BJ (cell line): Measurements from ENCODE around the gene COL4A1. TPM values are rescaled to one million over a fixed set of nuclear protein-coding genes. Genes with fewer than 3 reads are reported as not detected.

Experiments
- CTCF ChIA-PET: fragments of 350-600 bp; formaldehyde crosslinking; extraction: SDS; loops from one replicate; lab custom pipeline; 2021; ENCODE audit warnings: antibody characterized with exemption, inconsistent platforms; lab: Yijun Ruan, JAX
- POLR2A ChIA-PET: fragments of 300-600 bp; sonication (Branson Sonifier 250); formaldehyde crosslinking; extraction: SDS; loops from one replicate; lab custom pipeline; 2021; ENCODE audit warnings: antibody characterized with exemption; lab: Charles Lee
- DNase-seq: peaks from one replicate; pipeline ENCODE4 v3.0.0-alpha.2; 2011; ENCODE audit warnings: low read depth
- H3K27me3 ChIP-seq: 2 replicates; pipeline ENCODE4 v1.6.0; 2011; ENCODE audit warnings: low read length; ENCODE audit not compliant: control insufficient read depth, insufficient read depth
- H3K36me3 ChIP-seq: 2 replicates; pipeline ENCODE4 v1.5.1; 2011; ENCODE audit warnings: low read length; ENCODE audit not compliant: control insufficient read depth, insufficient read depth
- H3K4me3 ChIP-seq: 2 replicates; pipeline ENCODE4 v1.5.1; 2011; ENCODE audit warnings: low read depth, mild to moderate bottlenecking, control low read depth, low read length
- polyA plus RNA-seq: library from polyadenylated mRNA; depleted of rRNA; stranded (reverse); fragments of >200 nt; gene quantifications from 2 replicates; pipeline ENCODE4 v1.2.3, GENCODE V29; 2011
- TF ChIP-seq, protein P1 (sequence below): IDR thresholded peaks from 2 replicates; pipeline ENCODE4 v1.5.1; 2011; ENCODE audit warnings: low read depth, mild to moderate bottlenecking, control low read depth, inconsistent platforms, low read length, moderate library complexity; ENCODE audit not compliant: insufficient read depth

Gene COL4A1
- polyA plus RNA-seq, 1 experiment, result 375 TPM

DNA sequence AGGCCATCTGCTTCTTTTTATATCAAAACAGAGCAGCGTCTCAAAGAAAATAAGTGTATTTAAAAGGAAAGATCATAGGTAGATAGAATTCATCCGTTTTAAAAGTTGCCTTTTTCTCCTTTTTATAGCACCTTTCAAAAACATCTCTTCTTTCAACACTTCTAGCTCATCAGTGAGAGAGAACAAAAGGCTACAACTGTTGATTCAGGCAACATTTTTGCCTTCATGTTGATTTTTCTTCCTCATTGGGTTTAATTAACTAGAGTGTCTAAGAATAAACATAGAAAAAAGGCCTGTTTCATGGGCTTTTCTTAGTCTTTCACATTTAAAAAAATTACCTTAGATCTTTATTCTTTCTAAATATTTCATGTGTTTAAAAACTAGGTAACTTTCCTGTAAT lies 13.7 kb upstream of the COL4A1 start:
- Histone ChIP-seq H3K4me3 (no peak overlapping the region), H3K27me3 (no peaks in the 10 kb centered on the region), H3K36me3 (peaks cover 11% of the 10 kb centered on the region)
- no peak for DNase-seq
- CTCF ChIA-PET, result no interaction called here
- TF ChIP-seq, protein P1, sequence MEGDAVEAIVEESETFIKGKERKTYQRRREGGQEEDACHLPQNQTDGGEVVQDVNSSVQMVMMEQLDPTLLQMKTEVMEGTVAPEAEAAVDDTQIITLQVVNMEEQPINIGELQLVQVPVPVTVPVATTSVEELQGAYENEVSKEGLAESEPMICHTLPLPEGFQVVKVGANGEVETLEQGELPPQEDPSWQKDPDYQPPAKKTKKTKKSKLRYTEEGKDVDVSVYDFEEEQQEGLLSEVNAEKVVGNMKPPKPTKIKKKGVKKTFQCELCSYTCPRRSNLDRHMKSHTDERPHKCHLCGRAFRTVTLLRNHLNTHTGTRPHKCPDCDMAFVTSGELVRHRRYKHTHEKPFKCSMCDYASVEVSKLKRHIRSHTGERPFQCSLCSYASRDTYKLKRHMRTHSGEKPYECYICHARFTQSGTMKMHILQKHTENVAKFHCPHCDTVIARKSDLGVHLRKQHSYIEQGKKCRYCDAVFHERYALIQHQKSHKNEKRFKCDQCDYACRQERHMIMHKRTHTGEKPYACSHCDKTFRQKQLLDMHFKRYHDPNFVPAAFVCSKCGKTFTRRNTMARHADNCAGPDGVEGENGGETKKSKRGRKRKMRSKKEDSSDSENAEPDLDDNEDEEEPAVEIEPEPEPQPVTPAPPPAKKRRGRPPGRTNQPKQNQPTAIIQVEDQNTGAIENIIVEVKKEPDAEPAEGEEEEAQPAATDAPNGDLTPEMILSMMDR, result no peak
- POLR2A ChIA-PET, result no interaction called here

DNA sequence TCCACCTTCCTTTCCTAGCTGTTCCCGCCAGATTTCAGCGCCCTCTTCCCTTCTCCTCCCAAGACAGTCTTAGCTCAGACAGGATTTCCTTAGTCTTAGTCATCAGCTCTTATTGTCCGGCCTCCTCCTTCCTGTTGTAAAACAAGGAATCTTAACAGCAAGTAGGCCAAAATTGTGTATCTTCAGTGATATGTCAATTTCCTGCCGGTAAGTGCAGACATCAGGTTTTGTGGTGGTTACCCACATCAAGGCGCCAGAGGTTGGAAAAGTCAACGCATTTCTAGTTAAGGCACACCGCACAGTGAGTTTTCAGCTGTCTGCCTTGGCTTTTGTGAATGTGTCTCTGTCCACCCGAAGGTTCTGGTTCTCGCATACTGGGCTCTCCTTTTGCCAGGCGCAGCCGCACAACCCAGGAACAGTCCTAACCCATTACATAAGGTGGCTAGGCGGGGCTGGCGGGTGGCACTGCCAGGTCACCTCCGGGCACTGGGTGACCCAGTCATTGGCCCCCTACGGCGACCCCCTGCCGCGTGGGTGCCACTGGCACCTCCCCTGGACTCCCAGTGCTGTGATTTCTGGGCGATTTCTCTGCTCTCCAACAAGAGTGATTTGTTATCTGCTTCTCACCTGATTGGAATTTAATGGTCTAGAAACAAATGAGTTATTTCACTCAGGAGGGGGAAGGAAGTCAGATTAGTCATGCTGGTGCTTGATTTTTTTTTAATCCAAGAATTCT lies 13.0 kb upstream of the COL4A1 start:
- Histone ChIP-seq H3K27me3 (no peaks in the 10 kb centered on the region), H3K4me3 (no peak overlapping the region), H3K36me3 (peaks cover 11% of the 10 kb centered on the region)
- DNase-seq, result peak; percentile 45
- TF ChIP-seq, protein P1, result no peak
- ChIA-PET CTCF (interaction anchor here (0.6 kb wide), 3 partner anchors 33 to 171 kb away, joined by 3 read pairs; no protein-coding TSS in a partner anchor), POLR2A (interaction anchor here (0.5 to 0.6 kb wide), 2 partner anchors 18 to 86 kb away, joined by 3 to 19 read pairs; no protein-coding TSS in a partner anchor)

DNA sequence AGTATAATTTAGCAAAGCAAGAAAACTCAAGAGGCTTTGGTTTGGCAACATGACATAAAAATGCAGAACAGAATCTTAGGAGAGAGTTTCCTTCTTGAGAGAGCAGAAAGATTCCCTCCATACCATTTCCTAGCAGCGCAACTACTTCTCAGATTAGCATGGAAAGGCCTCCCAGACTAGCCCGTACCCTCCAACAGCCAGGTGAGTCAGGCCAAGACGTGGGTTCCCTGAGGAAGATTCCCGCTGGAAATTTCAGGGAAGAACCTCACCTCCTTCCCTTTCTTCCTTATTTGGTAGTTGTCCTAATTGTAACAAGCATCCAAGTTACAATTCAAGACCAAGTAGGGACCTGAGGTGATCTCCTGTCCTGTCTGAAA lies 12.4 kb upstream of the COL4A1 start:
- TF ChIP-seq, protein P1, result no peak
- no peaks in the 10 kb centered on the region for H3K27me3 ChIP-seq
- no peak for DNase-seq
- ChIA-PET CTCF (interaction anchor here (0.6 kb wide), 3 partner anchors 34 to 171 kb away, joined by 3 read pairs; no protein-coding TSS in a partner anchor), POLR2A (interaction anchor here (0.5 to 0.6 kb wide), 2 partner anchors 19 to 86 kb away, joined by 3 to 19 read pairs; no protein-coding TSS in a partner anchor)
- H3K36me3 ChIP-seq, result peaks cover 14% of the 10 kb centered on the region
- no peak overlapping the region for H3K4me3 ChIP-seq

DNA sequence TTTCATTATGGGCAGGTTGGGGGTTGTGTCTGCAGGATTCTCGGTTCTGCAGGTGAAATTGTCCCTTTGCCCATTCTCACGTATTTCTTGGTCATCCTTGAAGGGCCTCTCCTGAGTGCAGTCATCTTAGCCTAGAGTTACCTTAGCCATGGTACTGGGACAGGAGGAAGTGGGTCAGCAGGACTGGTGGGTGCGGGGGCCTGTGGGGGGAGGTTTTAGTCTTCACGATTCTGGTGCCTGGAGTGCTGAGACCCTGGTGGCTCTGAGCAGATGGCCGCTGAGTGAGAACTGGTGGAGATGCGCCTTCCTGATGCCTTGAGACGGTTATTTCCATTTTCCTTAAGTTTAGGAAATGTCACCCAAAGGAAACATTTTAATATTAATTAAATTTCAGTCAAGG lies 12.0 kb upstream of the COL4A1 start:
- Histone ChIP-seq H3K4me3 (no peak overlapping the region), H3K36me3 (peaks cover 14% of the 10 kb centered on the region), H3K27me3 (no peaks in the 10 kb centered on the region)
- TF ChIP-seq, protein P1, result no peak
- no peak for DNase-seq
- ChIA-PET CTCF (interaction anchor here (0.6 kb wide), 1 partner anchor 56 kb away, joined by 3 read pairs; no protein-coding TSS in a partner anchor), POLR2A (no interaction called here)

DNA sequence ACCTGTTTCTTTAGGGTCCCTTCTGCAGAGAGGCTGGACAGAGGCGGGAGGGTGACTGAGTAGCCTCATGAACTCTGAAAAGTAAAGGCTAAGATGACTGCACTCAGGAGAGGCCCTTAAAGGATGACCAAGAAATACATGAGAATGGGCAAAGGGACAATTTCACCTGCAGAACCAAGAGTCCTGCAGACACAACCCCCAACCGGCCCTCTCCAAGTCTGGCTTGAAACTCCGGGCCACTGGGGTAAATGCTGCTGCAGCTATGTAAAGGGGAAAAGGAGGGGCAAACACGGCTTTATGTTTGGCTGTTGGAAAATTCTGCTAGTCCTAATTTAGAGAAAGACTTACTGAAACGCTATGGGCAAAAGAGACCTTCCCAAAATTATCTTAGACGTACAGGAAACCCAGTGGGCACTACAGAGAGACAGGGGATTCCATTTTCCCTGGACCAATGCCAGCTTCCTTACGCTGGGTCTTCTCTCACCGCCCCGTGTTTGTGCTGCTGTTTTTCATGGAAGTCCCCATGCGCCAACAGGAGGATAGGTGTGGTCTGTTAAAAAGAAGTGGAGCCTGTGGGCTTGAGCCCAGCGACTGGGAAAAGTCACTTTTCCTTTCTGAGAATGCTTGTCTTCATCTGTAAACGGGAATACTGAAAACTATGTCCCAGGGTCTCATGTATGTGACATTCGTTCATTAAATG lies 10.7 kb upstream of the COL4A1 start:
- TF ChIP-seq, protein P1, result no peak
- no peaks in the 10 kb centered on the region for H3K27me3 ChIP-seq
- CTCF ChIA-PET, result no interaction called here
- H3K36me3 ChIP-seq, result peaks cover 14% of the 10 kb centered on the region
- DNase-seq, result no peak
- no peak overlapping the region for H3K4me3 ChIP-seq
- POLR2A ChIA-PET, result no interaction called here
